ENCODE data around the gene EIF5B.
A peak's percentile ranks its signal among the peaks of the same experiment; 100 is the strongest.
"Not testable (repeated sequence)": the region's sequence is repeated elsewhere in the genome, so short reads cannot be mapped to it uniquely, and the experiment has no call there.

EIF5B gene

DNA sequence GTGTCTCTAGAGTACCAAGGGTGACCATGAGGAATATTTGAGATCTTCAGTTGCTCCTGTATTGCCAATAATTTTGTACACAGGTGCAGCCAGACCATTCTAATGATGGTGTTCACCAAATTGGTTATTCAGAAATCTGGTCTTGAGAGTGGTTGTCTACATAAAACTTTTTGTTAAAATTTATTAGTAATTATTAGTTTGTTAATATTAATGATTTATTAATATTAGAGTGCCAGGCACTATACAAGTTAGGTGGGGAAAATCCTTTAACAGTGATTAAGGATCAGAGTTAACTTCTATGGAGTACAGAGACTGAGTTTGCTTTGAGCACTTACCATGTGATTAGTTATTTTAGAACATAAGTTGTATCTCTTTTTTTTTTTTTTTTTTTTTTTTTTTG lies 9.0 kb downstream of the EIF5B start:
- DNase-seq (ENCODE audit: extremely low spot score) = no peak
- CTCF ChIA-PET = interaction anchor here (2.9 to 3.7 kb wide), 2 partner anchors 9 to 11 kb away, joined by 11 to 32 read pairs; partner anchors contain the start of genes EIF5B and TXNDC9
- POLR2A ChIA-PET = no interaction called here
- TF ChIP-seq, protein P1, sequence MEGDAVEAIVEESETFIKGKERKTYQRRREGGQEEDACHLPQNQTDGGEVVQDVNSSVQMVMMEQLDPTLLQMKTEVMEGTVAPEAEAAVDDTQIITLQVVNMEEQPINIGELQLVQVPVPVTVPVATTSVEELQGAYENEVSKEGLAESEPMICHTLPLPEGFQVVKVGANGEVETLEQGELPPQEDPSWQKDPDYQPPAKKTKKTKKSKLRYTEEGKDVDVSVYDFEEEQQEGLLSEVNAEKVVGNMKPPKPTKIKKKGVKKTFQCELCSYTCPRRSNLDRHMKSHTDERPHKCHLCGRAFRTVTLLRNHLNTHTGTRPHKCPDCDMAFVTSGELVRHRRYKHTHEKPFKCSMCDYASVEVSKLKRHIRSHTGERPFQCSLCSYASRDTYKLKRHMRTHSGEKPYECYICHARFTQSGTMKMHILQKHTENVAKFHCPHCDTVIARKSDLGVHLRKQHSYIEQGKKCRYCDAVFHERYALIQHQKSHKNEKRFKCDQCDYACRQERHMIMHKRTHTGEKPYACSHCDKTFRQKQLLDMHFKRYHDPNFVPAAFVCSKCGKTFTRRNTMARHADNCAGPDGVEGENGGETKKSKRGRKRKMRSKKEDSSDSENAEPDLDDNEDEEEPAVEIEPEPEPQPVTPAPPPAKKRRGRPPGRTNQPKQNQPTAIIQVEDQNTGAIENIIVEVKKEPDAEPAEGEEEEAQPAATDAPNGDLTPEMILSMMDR (IDR thresholded peaks at IDR 0.05; ENCODE audit: control extremely low read depth, extremely low read depth, low read depth, missing control alignments) = no peak

GRCh38 chr2:99348173-99348572 lies 11.0 kb downstream of the EIF5B start:
- ChIA-PET POLR2A (interaction anchor here (1.2 kb wide), 1 partner anchor 9 kb away, joined by 3 read pairs; no protein-coding TSS in a partner anchor), CTCF (interaction anchor here (0.8 to 3.7 kb wide), 4 partner anchors 9 to 18 kb away, joined by 3 to 32 read pairs (median 8); partner anchors contain the start of genes EIF5B and TXNDC9)
- DNase-seq (ENCODE audit: extremely low spot score) = peak; percentile 19
- TF ChIP-seq, protein P1 (IDR thresholded peaks at IDR 0.05; ENCODE audit: control extremely low read depth, extremely low read depth, low read depth, missing control alignments) = no peak

GRCh38 chr2:99350194-99350593 lies 13.0 kb downstream of the EIF5B start:
- no peak for DNase-seq (ENCODE audit: extremely low spot score)
- TF ChIP-seq, protein P1 (IDR thresholded peaks at IDR 0.05; ENCODE audit: control extremely low read depth, extremely low read depth, low read depth, missing control alignments) = no peak
- ChIA-PET POLR2A (no interaction called here), CTCF (no interaction called here)

DNA sequence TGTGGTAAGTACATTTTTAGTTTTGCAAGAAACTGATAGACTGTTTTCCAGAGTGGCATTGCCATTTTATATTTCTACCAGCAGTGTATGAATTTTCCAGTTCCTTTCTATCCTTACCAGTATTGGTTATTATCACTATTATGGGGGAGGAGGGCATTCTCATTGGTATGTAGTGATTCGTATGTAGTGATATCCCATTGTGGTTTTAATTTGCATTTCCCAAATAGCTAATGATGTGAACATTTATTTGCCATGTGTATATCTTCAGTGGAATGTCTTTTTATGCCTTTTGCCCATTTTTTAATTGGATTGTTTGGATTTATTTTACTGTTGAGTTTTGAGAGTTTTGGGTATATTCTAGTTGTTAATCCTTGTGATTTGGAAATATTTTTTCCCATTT lies 16.9 kb downstream of the EIF5B start:
- no peak for DNase-seq (ENCODE audit: extremely low spot score)
- CTCF ChIA-PET = interaction anchor here (0.6 to 1.8 kb wide), 5 partner anchors 12 to 49 kb away, joined by 3 to 5 read pairs (median 3); no protein-coding TSS in a partner anchor

GRCh38 chr2:99354825-99355224 lies 17.6 kb downstream of the EIF5B start:
- DNase-seq (ENCODE audit: extremely low spot score); POLR2A ChIA-PET: not testable (repeated sequence)
- CTCF ChIA-PET = interaction anchor here (0.6 to 2.0 kb wide), 7 partner anchors 11 to 48 kb away, joined by 3 to 8 read pairs (median 3); partner anchors contain the start of gene EIF5B

More for the DNA sequence above, 16.9 kb downstream of the EIF5B start:
- POLR2A ChIA-PET = no interaction called here
- TF ChIP-seq, protein P1 (IDR thresholded peaks at IDR 0.05; ENCODE audit: control extremely low read depth, extremely low read depth, low read depth, missing control alignments) = no peak

GRCh38 chr2:99356853-99357252 lies 19.7 kb downstream of the EIF5B start:
- POLR2A ChIA-PET = interaction anchor here (0.7 to 1.2 kb wide), 2 partner anchors 9 to 185 kb away, joined by 3 read pairs; no protein-coding TSS in a partner anchor
- no peak for DNase-seq (ENCODE audit: extremely low spot score)
- TF ChIP-seq, protein P1 (IDR thresholded peaks at IDR 0.05; ENCODE audit: control extremely low read depth, extremely low read depth, low read depth, missing control alignments) = no peak
- CTCF ChIA-PET = interaction anchor here (1.1 to 3.0 kb wide), 6 partner anchors 9 to 177 kb away, joined by 3 to 18 read pairs (median 6); partner anchors contain the start of genes EIF5B and TXNDC9

- DNase-seq (ENCODE audit: extremely low spot score) = no peak
- CTCF ChIA-PET = interaction anchor here (0.7 to 2.9 kb wide), 11 partner anchors 9 to 717 kb away, joined by 3 to 8 read pairs (median 4); partner anchors contain the start of gene TXNDC9
- POLR2A ChIA-PET = interaction anchor here (0.5 kb wide), 1 partner anchor 26 kb away, joined by 6 read pairs; no protein-coding TSS in a partner anchor
- TF ChIP-seq, protein P1 (IDR thresholded peaks at IDR 0.05; ENCODE audit: control extremely low read depth, extremely low read depth, low read depth, missing control alignments) = no peak
Measured at GRCh38 chr2:99365661-99366060, 28.5 kb downstream of the EIF5B start.

GRCh38 chr2:99368854-99369253 lies 31.7 kb downstream of the EIF5B start:
- DNase-seq (ENCODE audit: extremely low spot score); POLR2A ChIA-PET: not testable (repeated sequence)
- CTCF ChIA-PET = interaction anchor here (1.3 to 1.4 kb wide), 2 partner anchors 14 to 64 kb away, joined by 3 to 4 read pairs; no protein-coding TSS in a partner anchor

Measured in GM10248 (cell line).